Memory B cell (primary cell): Measurements from ENCODE around the gene PTPRS.
A peak's percentile ranks its signal among the peaks of the same experiment; 100 is the strongest.
"Not testable (repeated sequence)": the region's sequence is repeated elsewhere in the genome, so short reads cannot be mapped to it uniquely, and the experiment has no call there.

ENCODE experiments used
- ATAC-seq: fragments of 150-1000 bp; cut with Tn5 transposase; 2 replicates; pipeline ENCODE4 v1.10.0; 2021; ENCODE audit warnings: low read depth, mild to moderate bottlenecking, moderate library complexity
- DNase-seq, 2 donors: peaks; one replicate each; pipeline ENCODE4 v3.0.0; 2022; ENCODE audit warnings: low spot score in 2 of 2
- H3K27ac Mint-ChIP-seq: one replicate; pipeline ENCODE4 v1.8.0; 2022; ENCODE audit warnings: mild to moderate bottlenecking, moderate library complexity, mixed read lengths
- H3K27me3 Mint-ChIP-seq: one replicate; pipeline ENCODE4 v1.8.0; 2022; ENCODE audit warnings: mixed read lengths
- H3K36me3 Mint-ChIP-seq: one replicate; pipeline ENCODE4 v1.8.0; 2022; ENCODE audit warnings: mild to moderate bottlenecking, mixed read lengths
- H3K4me1 Mint-ChIP-seq: one replicate; pipeline ENCODE4 v1.8.0; 2022; ENCODE audit warnings: mixed read lengths
- H3K4me3 Mint-ChIP-seq: one replicate; pipeline ENCODE4 v1.8.0; 2022; ENCODE audit warnings: mild to moderate bottlenecking, moderate library complexity, mixed read lengths
- H3K9me3 Mint-ChIP-seq: one replicate; pipeline ENCODE4 v1.8.0; 2022; ENCODE audit warnings: mixed read lengths

Gene PTPRS

GRCh38 chr19:5340637-5341447 lies at the start of gene PTPRS:
Gene PTPRS (minus strand): TSS chr19:5340812. CDS start chr19:5286140, 54,672 bp downstream.
- peak; percentile 74 for ATAC-seq
- peak within 1 kb of the TSS; percentile 78 for H3K4me3 Mint-ChIP-seq
- H3K36me3 Mint-ChIP-seq: no peaks in the 10 kb centered on the region
- H3K27me3 Mint-ChIP-seq: peaks cover 27% of the 10 kb centered on the region
- peaks cover 2% of the 10 kb centered on the region for H3K9me3 Mint-ChIP-seq
- DNase-seq: peak; percentile 50 to 70
- H3K27ac Mint-ChIP-seq: no peak within 1 kb of the TSS
- H3K4me1 Mint-ChIP-seq: peaks cover 14% of the 10 kb centered on the region

- H3K36me3 Mint-ChIP-seq: peaks cover 7% of the 10 kb centered on the region
- H3K9me3 Mint-ChIP-seq: peaks cover 18% of the 10 kb centered on the region
- ATAC-seq: no peak
- H3K27ac Mint-ChIP-seq: no peak overlapping the region
- no peak for DNase-seq
- peaks cover 30% of the 10 kb centered on the region for H3K27me3 Mint-ChIP-seq
- no peak overlapping the region for H3K4me3 Mint-ChIP-seq
- H3K4me1 Mint-ChIP-seq: no peaks in the 10 kb centered on the region
Measured at GRCh38 chr19:5389353-5389752, 48.7 kb upstream of the PTPRS start.

- peaks cover 24% of the 10 kb centered on the region for H3K27me3 Mint-ChIP-seq
- H3K36me3 Mint-ChIP-seq: peaks cover 12% of the 10 kb centered on the region
- no peak for DNase-seq
- no peaks in the 10 kb centered on the region for H3K4me1 Mint-ChIP-seq
- no peak for ATAC-seq
- peaks cover 26% of the 10 kb centered on the region for H3K9me3 Mint-ChIP-seq
- no peak overlapping the region for H3K27ac Mint-ChIP-seq
- H3K4me3 Mint-ChIP-seq: no peak overlapping the region
Measured at GRCh38 chr19:5387472-5387871, 46.9 kb upstream of the PTPRS start.

GRCh38 chr19:5386841-5387240 lies 46.2 kb upstream of the PTPRS start:
- Mint-ChIP-seq H3K4me1 (no peaks in the 10 kb centered on the region), H3K27ac (no peak overlapping the region), H3K36me3 (peaks cover 13% of the 10 kb centered on the region), H3K4me3 (no peak overlapping the region), H3K27me3 (peaks cover 20% of the 10 kb centered on the region), H3K9me3 (peaks cover 27% of the 10 kb centered on the region)
- ATAC-seq: no peak
- no peak for DNase-seq

GRCh38 chr19:5381197-5381596 lies 40.6 kb upstream of the PTPRS start:
- ATAC-seq, H3K27ac Mint-ChIP-seq, H3K4me1 Mint-ChIP-seq, DNase-seq, H3K4me3 Mint-ChIP-seq: not testable (repeated sequence)
- peaks cover 18% of the 10 kb centered on the region for H3K27me3 Mint-ChIP-seq
- peaks cover 12% of the 10 kb centered on the region for H3K36me3 Mint-ChIP-seq
- H3K9me3 Mint-ChIP-seq: peaks cover 21% of the 10 kb centered on the region

GRCh38 chr19:5380215-5380919 lies 39.8 kb upstream of the PTPRS start:
- Mint-ChIP-seq H3K27ac (no peak overlapping the region), H3K4me3 (no peak overlapping the region), H3K36me3 (peaks cover 12% of the 10 kb centered on the region), H3K4me1 (no peaks in the 10 kb centered on the region), H3K9me3 (peaks cover 22% of the 10 kb centered on the region), H3K27me3 (peaks cover 20% of the 10 kb centered on the region)
- ATAC-seq (no peak), DNase-seq (no peak)

- DNase-seq: no peak
- H3K9me3 Mint-ChIP-seq: peaks cover 12% of the 10 kb centered on the region
Measured at GRCh38 chr19:5376928-5377327, 36.3 kb upstream of the PTPRS start.

GRCh38 chr19:5372572-5373200 lies 32.1 kb upstream of the PTPRS start:
- H3K4me1 Mint-ChIP-seq: no peaks in the 10 kb centered on the region
- DNase-seq (no peak), ATAC-seq (no peak)
- H3K9me3 Mint-ChIP-seq: peaks cover 4% of the 10 kb centered on the region
- peaks cover 11% of the 10 kb centered on the region for H3K27me3 Mint-ChIP-seq
- no peak overlapping the region for H3K4me3 Mint-ChIP-seq
- no peak overlapping the region for H3K27ac Mint-ChIP-seq
- no peaks in the 10 kb centered on the region for H3K36me3 Mint-ChIP-seq

More at GRCh38 chr19:5376928-5377327, 36.3 kb upstream of the PTPRS start:
- Mint-ChIP-seq H3K27ac (no peak overlapping the region), H3K4me1 (no peaks in the 10 kb centered on the region), H3K4me3 (no peak overlapping the region), H3K27me3 (peaks cover 16% of the 10 kb centered on the region), H3K36me3 (peaks cover 5% of the 10 kb centered on the region)
- ATAC-seq: no peak

- DNase-seq: peak in 1 of 2 donors; percentile 30
- peaks cover 2% of the 10 kb centered on the region for H3K36me3 Mint-ChIP-seq
Measured at GRCh38 chr19:5369962-5370367, 29.4 kb upstream of the PTPRS start.

GRCh38 chr19:5369304-5369703 lies 28.7 kb upstream of the PTPRS start:
- Mint-ChIP-seq H3K27ac (no peak overlapping the region), H3K9me3 (peaks cover 1% of the 10 kb centered on the region), H3K36me3 (peaks cover 2% of the 10 kb centered on the region), H3K27me3 (no peaks in the 10 kb centered on the region), H3K4me3 (no peak overlapping the region), H3K4me1 (no peaks in the 10 kb centered on the region)
- no peak for ATAC-seq
- DNase-seq: no peak

More at GRCh38 chr19:5369962-5370367, 29.4 kb upstream of the PTPRS start:
- Mint-ChIP-seq H3K4me3 (no peak overlapping the region), H3K27me3 (peaks cover 2% of the 10 kb centered on the region), H3K9me3 (peaks cover 1% of the 10 kb centered on the region), H3K4me1 (no peaks in the 10 kb centered on the region), H3K27ac (no peak overlapping the region)
- ATAC-seq: no peak

GRCh38 chr19:5367530-5368133 lies 27.0 kb upstream of the PTPRS start:
- no peaks in the 10 kb centered on the region for H3K4me1 Mint-ChIP-seq
- peaks cover 2% of the 10 kb centered on the region for H3K36me3 Mint-ChIP-seq
- H3K4me3 Mint-ChIP-seq: no peak overlapping the region
- no peak for ATAC-seq
- H3K9me3 Mint-ChIP-seq: peaks cover 1% of the 10 kb centered on the region
- no peaks in the 10 kb centered on the region for H3K27me3 Mint-ChIP-seq
- H3K27ac Mint-ChIP-seq: no peak overlapping the region
- no peak for DNase-seq

- H3K27me3 Mint-ChIP-seq: peaks cover 2% of the 10 kb centered on the region
Measured at GRCh38 chr19:5365905-5366304, 25.3 kb upstream of the PTPRS start.

GRCh38 chr19:5364674-5365073 lies 24.1 kb upstream of the PTPRS start:
- DNase-seq (no peak), ATAC-seq (no peak)
- Mint-ChIP-seq H3K9me3 (peaks cover 1% of the 10 kb centered on the region), H3K27ac (no peak overlapping the region), H3K4me1 (no peaks in the 10 kb centered on the region), H3K4me3 (no peak overlapping the region), H3K36me3 (peaks cover 2% of the 10 kb centered on the region), H3K27me3 (peaks cover 8% of the 10 kb centered on the region)

More at GRCh38 chr19:5365905-5366304, 25.3 kb upstream of the PTPRS start:
- no peaks in the 10 kb centered on the region for H3K4me1 Mint-ChIP-seq
- no peak overlapping the region for H3K4me3 Mint-ChIP-seq
- ATAC-seq (no peak), DNase-seq (no peak)
- H3K9me3 Mint-ChIP-seq: peaks cover 1% of the 10 kb centered on the region
- H3K27ac Mint-ChIP-seq: no peak overlapping the region
- H3K36me3 Mint-ChIP-seq: peaks cover 2% of the 10 kb centered on the region

- not testable (repeated sequence) for H3K9me3 Mint-ChIP-seq, DNase-seq, H3K27ac Mint-ChIP-seq, ATAC-seq, H3K27me3 Mint-ChIP-seq, H3K36me3 Mint-ChIP-seq, H3K4me1 Mint-ChIP-seq, H3K4me3 Mint-ChIP-seq
Measured at GRCh38 chr19:5361839-5362238, 21.2 kb upstream of the PTPRS start.
